Thoracic aorta (tissue), 2 donors: ENCODE data around the gene EXT2. TPM values are rescaled to one million over a fixed set of nuclear protein-coding genes. Genes with fewer than 3 reads are reported as not detected.

Source experiments
- ATAC-seq: fragments of 150-250 bp; one replicate; pipeline ENCODE4 v1.8.0; 2017; ENCODE audit warnings: low read depth; ENCODE audit not compliant: insufficient number of reproducible peaks, low FRiP score
- DNase-seq: peaks from one replicate; pipeline ENCODE4 v3.0.0-alpha.2; 2020; ENCODE audit warnings: low spot score
- H3K27ac ChIP-seq, 2 donors: fragments of 200-600 bp; sonication (generic); 1 replicate in 1 of 2; 2 replicates in 1 of 2; pipeline ENCODE4 v1.5.1; 2016; ENCODE audit warnings: mild to moderate bottlenecking in 2 of 2, moderate library complexity in 2 of 2
- H3K27me3 ChIP-seq: fragments of 200-600 bp; sonication (generic); replicated peaks from 2 replicates; pipeline ENCODE4 v1.6.0; 2016; ENCODE audit warnings: mild to moderate bottlenecking; ENCODE audit not compliant: insufficient read depth
- H3K36me3 ChIP-seq: fragments of 200-600 bp; sonication (generic); one replicate; pipeline ENCODE4 v1.5.1; 2016
- H3K4me1 ChIP-seq, 2 donors: fragments of 200-600 bp; sonication (generic); 1 replicate in 1 of 2; 2 replicates in 1 of 2; pipeline versions ENCODE4 v1.5.1 to v1.6.0; 2016; ENCODE audit warnings: low read depth in 2 of 2, mild to moderate bottlenecking in 1 of 2; ENCODE audit not compliant: control insufficient read depth in 1 of 2
- H3K4me3 ChIP-seq: fragments of 200-600 bp; sonication (generic); 2 replicates; pipeline ENCODE4 v1.5.1; 2016; ENCODE audit warnings: mild to moderate bottlenecking
- H3K9me3 ChIP-seq: fragments of 200-600 bp; sonication (generic); 2 replicates; pipeline ENCODE4 v1.5.1; 2016
- CTCF ChIP-seq: fragments of 200-600 bp; sonication (generic); IDR thresholded peaks from one replicate; pipeline ENCODE4 v1.5.1; 2019; ENCODE audit warnings: antibody characterized with exemption
- total RNA-seq, 2 donors: library from RNA; depleted of rRNA; stranded (reverse); fragments of >200 nt; gene quantifications; one replicate each; pipeline versions ENCODE4 v1.1.0 to v1.2.3, GENCODE V29; 2016

EXT2 gene
- total RNA-seq, 2 donors from 2014 or later = 64.4 to 102 TPM

GRCh38 chr11:44212128-44212527 is 116.7 kb downstream of the EXT2 start:
- no peaks in the 10 kb centered on the region for H3K9me3 ChIP-seq
- H3K27me3 ChIP-seq = no peaks in the 10 kb centered on the region
- ATAC-seq (no peak), DNase-seq (no peak)
- TF ChIP-seq CTCF = no peak
- H3K36me3 ChIP-seq = peaks cover 5% of the 10 kb centered on the region
- H3K4me3 ChIP-seq = no peak overlapping the region
- H3K27ac ChIP-seq = no peak overlapping the region
- H3K4me1 ChIP-seq = no peaks in the 10 kb centered on the region

- TF ChIP-seq CTCF = no peak
- Histone ChIP-seq H3K9me3 (no peaks in the 10 kb centered on the region), H3K27me3 (no peaks in the 10 kb centered on the region), H3K36me3 (peaks cover 5% of the 10 kb centered on the region), H3K27ac (no peak overlapping the region), H3K4me3 (no peak overlapping the region), H3K4me1 (no peaks in the 10 kb centered on the region)
- no peak for DNase-seq
- ATAC-seq = no peak
Observed at GRCh38 chr11:44213148-44213547, 117.7 kb downstream of the EXT2 start.

- H3K4me1 ChIP-seq = no peaks in the 10 kb centered on the region
- no peaks in the 10 kb centered on the region for H3K27me3 ChIP-seq
- H3K4me3 ChIP-seq = no peak overlapping the region
- DNase-seq (no peak), ATAC-seq (no peak)
- no peak for TF ChIP-seq CTCF
- no peaks in the 10 kb centered on the region for H3K9me3 ChIP-seq
- no peak overlapping the region for H3K27ac ChIP-seq
- peaks cover 5% of the 10 kb centered on the region for H3K36me3 ChIP-seq
Observed at GRCh38 chr11:44217432-44217831, 122.0 kb downstream of the EXT2 start.

- Histone ChIP-seq H3K27ac (no peak overlapping the region), H3K4me1 (no peaks in the 10 kb centered on the region), H3K9me3 (no peaks in the 10 kb centered on the region), H3K36me3 (peaks cover 5% of the 10 kb centered on the region), H3K27me3 (no peaks in the 10 kb centered on the region), H3K4me3 (no peak overlapping the region)
- no peak for ATAC-seq
- TF ChIP-seq CTCF = no peak
- no peak for DNase-seq
Observed at GRCh38 chr11:44219830-44220796, 124.6 kb downstream of the EXT2 start.

- Histone ChIP-seq H3K27ac (no peak overlapping the region), H3K4me3 (no peak overlapping the region), H3K4me1 (no peaks in the 10 kb centered on the region), H3K27me3 (no peaks in the 10 kb centered on the region), H3K9me3 (no peaks in the 10 kb centered on the region), H3K36me3 (peaks cover 5% of the 10 kb centered on the region)
- no peak for TF ChIP-seq CTCF
- ATAC-seq (no peak), DNase-seq (no peak)
Observed at GRCh38 chr11:44221456-44221855, 126.0 kb downstream of the EXT2 start.
